ENCODE measurements around the gene MAMSTR. TPM values are rescaled to one million over a fixed set of nuclear protein-coding genes. Genes with fewer than 3 reads are reported as not detected.

Gene MAMSTR
- total RNA-seq, 3 donors from 2014 or later (not counting 1 experiment from before 2014, with no cell fraction given), result 0.56 to 1.2 (median 0.98) TPM

Other genes starting within 250 kb of the MAMSTR start
- 1 to 10 TPM in 2 of 3 donors, under 1 TPM in 1; 0.64 to 2.9 (median 1.9) TPM for gene LMTK3, start 207.9 kb downstream of the MAMSTR start, total RNA-seq
- under 1 TPM in 1 of 3 donors, not detected in 2; 0.40 TPM for gene SULT2B1, start 167.6 kb downstream of the MAMSTR start, total RNA-seq
- not detected for gene SPACA4, start 113.0 kb downstream of the MAMSTR start, total RNA-seq
- 1 to 10 TPM in 2 of 3 donors, under 1 TPM in 1; 0.70 to 1.3 (median 1.1) TPM for gene FAM83E, start 104.6 kb downstream of the MAMSTR start, total RNA-seq
- gene RPL18, start 100.5 kb downstream of the MAMSTR start, total RNA-seq, result 1,000 to 10,000 TPM in 2 of 3 donors, 100 to 1,000 TPM in 1; 900 to 1,086 (median 1,066) TPM
- gene SPHK2, start 100.2 kb downstream of the MAMSTR start, total RNA-seq, result 10 to 100 TPM; 18.6 to 28.3 (median 23.2) TPM
- gene DBP, start 82.3 kb downstream of the MAMSTR start, total RNA-seq, result 10 to 100 TPM; 16.4 to 31.2 (median 24.3) TPM
- gene CA11, start 73.5 kb downstream of the MAMSTR start, total RNA-seq, result 10 to 100 TPM in 2 of 3 donors, 1 to 10 TPM in 1; 9.2 to 11.9 (median 11.0) TPM
- 1 to 10 TPM; 1.3 to 3.4 (median 2.1) TPM for gene NTN5, start 46.7 kb downstream of the MAMSTR start, total RNA-seq
- gene FUT2, start 23.8 kb downstream of the MAMSTR start, total RNA-seq, result not detected
- gene RASIP1, start 20.9 kb upstream of the MAMSTR start, total RNA-seq, result not detected
- not detected for gene IZUMO1, start 27.2 kb upstream of the MAMSTR start, total RNA-seq
- gene FUT1, start 32.9 kb upstream of the MAMSTR start, total RNA-seq, result under 1 TPM in 1 of 3 donors, not detected in 2; 0.18 TPM
- gene FGF21, start 35.8 kb upstream of the MAMSTR start, total RNA-seq, result not detected
- 10 to 100 TPM; 11.4 to 14.5 (median 12.1) TPM for gene BCAT2, start 91.3 kb upstream of the MAMSTR start, total RNA-seq
- under 1 TPM in 1 of 3 donors, not detected in 2; 0.75 TPM for gene HSD17B14, start 116.8 kb upstream of the MAMSTR start, total RNA-seq
- 1 to 10 TPM; 2.5 to 6.5 (median 5.2) TPM for gene PLEKHA4, start 148.9 kb upstream of the MAMSTR start, total RNA-seq
- 1,000 to 10,000 TPM in 2 of 3 donors, 100 to 1,000 TPM in 1; 942 to 1,308 (median 1,174) TPM for gene PPP1R15A, start 152.7 kb upstream of the MAMSTR start, total RNA-seq
- not detected for gene TULP2, start 179.0 kb upstream of the MAMSTR start, total RNA-seq
- gene NUCB1, start 180.6 kb upstream of the MAMSTR start, total RNA-seq, result 100 to 1,000 TPM; 163 to 192 (median 171) TPM
- gene DHDH, start 214.0 kb upstream of the MAMSTR start, total RNA-seq, result not detected
- gene BAX, start 235.2 kb upstream of the MAMSTR start, total RNA-seq, result 100 to 1,000 TPM; 117 to 133 (median 120) TPM
- gene FTL, start 245.6 kb upstream of the MAMSTR start, total RNA-seq, result 1,000 to 10,000 TPM in 2 of 3 donors, 100 to 1,000 TPM in 1; 554 to 1,168 (median 1,024) TPM

All from natural killer cell (primary cell).